Measurements from ENCODE around the gene OXCT1. TPM values are rescaled to one million over a fixed set of nuclear protein-coding genes. Genes with fewer than 3 reads are reported as not detected.

OXCT1 gene
- polyA plus RNA-seq, 2 of the 4 experiments (the other 2 are of a cell fraction), result 2.6 to 3.0 TPM

DNA sequence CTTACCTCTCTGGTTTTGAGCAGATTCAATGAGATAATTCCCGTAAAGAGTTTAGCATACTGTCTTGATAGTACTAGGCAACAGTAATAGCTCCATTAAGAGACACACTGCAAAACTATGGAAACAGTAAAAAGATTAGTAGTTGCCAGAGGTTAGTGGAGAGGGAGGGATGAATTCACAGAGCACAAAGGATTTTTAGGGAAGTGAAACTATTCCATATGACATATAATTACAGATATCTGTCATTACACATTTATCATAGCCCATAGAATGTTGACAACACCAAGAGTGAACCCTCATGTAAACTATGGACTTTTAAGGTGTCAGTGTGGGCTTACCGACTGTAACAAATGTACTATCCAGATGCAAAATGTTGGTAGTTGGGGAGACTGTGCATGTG, 183.5 kb downstream of the OXCT1 start:
- 0% methylated on average over 2 of the region's 2 CpGs for WGBS (ENCODE audit: missing lambda C conversion rate)
- FAIRE-seq (no peak), ATAC-seq (no peak)

GRCh38 chr5:41686191-41686590, 184.0 kb downstream of the OXCT1 start:
- Histone ChIP-seq H3K4me1 (no peaks in the 10 kb centered on the region), H3K27ac (no peak overlapping the region), H3K4me2 (no peak overlapping the region), H3K4me3 (no peak overlapping the region), H3K9me3 (no peaks in the 10 kb centered on the region)
- no peak for DNase-seq (ENCODE audit: low read depth in 1 of 2, low spot score in 1 of 2)
- no peak for FAIRE-seq
- TF ChIP-seq MAFK (IDR thresholded peaks at IDR 0.05; ENCODE audit: partially characterized antibody) (peak; percentile 15), FOSL2 (IDR thresholded peaks at IDR 0.05) (no peak), FOSL2 (CRISPR knock-in tag; IDR thresholded peaks at IDR 0.05) (no peak), SMC3 (IDR thresholded peaks at IDR 0.05) (no peak)
- TF ChIP-seq, protein P1, sequence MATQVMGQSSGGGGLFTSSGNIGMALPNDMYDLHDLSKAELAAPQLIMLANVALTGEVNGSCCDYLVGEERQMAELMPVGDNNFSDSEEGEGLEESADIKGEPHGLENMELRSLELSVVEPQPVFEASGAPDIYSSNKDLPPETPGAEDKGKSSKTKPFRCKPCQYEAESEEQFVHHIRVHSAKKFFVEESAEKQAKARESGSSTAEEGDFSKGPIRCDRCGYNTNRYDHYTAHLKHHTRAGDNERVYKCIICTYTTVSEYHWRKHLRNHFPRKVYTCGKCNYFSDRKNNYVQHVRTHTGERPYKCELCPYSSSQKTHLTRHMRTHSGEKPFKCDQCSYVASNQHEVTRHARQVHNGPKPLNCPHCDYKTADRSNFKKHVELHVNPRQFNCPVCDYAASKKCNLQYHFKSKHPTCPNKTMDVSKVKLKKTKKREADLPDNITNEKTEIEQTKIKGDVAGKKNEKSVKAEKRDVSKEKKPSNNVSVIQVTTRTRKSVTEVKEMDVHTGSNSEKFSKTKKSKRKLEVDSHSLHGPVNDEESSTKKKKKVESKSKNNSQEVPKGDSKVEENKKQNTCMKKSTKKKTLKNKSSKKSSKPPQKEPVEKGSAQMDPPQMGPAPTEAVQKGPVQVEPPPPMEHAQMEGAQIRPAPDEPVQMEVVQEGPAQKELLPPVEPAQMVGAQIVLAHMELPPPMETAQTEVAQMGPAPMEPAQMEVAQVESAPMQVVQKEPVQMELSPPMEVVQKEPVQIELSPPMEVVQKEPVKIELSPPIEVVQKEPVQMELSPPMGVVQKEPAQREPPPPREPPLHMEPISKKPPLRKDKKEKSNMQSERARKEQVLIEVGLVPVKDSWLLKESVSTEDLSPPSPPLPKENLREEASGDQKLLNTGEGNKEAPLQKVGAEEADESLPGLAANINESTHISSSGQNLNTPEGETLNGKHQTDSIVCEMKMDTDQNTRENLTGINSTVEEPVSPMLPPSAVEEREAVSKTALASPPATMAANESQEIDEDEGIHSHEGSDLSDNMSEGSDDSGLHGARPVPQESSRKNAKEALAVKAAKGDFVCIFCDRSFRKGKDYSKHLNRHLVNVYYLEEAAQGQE (IDR thresholded peaks at IDR 0.05), result no peak
- ChIA-PET CTCF (no interaction called here), POLR2A (no interaction called here)
- no peak for ATAC-seq

More for the DNA sequence above, 183.5 kb downstream of the OXCT1 start:
- DNase-seq (ENCODE audit: low read depth in 1 of 2, low spot score in 1 of 2), result no peak
- no peak for TF ChIP-seq NFE2L2 (conservative IDR thresholded peaks at IDR 0.05; ENCODE audit: low read length)
- TF ChIP-seq MYC (IDR thresholded peaks at IDR 0.05; ENCODE audit: borderline replicate concordance, low read length), result no peak
- no peak for TF ChIP-seq FOSB (CRISPR knock-in tag; IDR thresholded peaks at IDR 0.05)
- no peak for TF ChIP-seq TFCP2L1 (CRISPR knock-in tag; IDR thresholded peaks at IDR 0.05)
- Histone ChIP-seq H3K4me1 (no peaks in the 10 kb centered on the region), H3K27ac (no peak overlapping the region), H3K4me3 (no peak overlapping the region), H3K4me2 (no peak overlapping the region), H3K9me3 (no peaks in the 10 kb centered on the region)
- ChIA-PET CTCF (no interaction called here), POLR2A (no interaction called here)

DNA sequence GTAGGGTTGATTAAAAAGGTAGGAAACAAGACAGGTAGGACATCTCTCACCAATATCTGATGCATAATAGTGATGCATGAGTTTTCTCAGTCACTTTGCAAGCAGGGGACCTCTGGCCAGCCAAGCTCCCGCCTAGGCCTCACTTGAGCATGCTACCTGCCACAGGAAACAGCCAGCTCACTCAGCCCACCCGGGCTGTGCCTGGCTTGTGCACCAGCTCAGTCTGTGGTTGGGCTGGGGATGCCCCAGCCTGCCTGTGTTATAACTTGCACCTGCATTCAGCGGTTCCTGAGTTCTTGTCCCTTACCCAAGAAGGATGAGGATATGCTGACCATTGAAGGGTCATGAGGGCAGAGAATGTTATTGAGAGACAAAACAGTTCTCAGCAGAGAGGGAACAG, 187.0 kb downstream of the OXCT1 start:
- no peak for FAIRE-seq
- Histone ChIP-seq H3K4me3 (no peak overlapping the region), H3K4me2 (no peak overlapping the region), H3K27ac (no peak overlapping the region), H3K9me3 (peaks cover 7% of the 10 kb centered on the region; the same call in 1 of the 3 replicates), H3K4me1 (no peaks in the 10 kb centered on the region)
- DNase-seq (ENCODE audit: low read depth in 1 of 2, low spot score in 1 of 2), result no peak
- TF ChIP-seq KDM5A (IDR thresholded peaks at IDR 0.05) (no peak), EHMT2 (IDR thresholded peaks at IDR 0.05; ENCODE audit: low read depth) (no peak), TP53 (CRISPR knock-in tag; IDR thresholded peaks at IDR 0.05) (no peak), SREBF2 (IDR thresholded peaks at IDR 0.05) (no peak), CBX8 (IDR thresholded peaks at IDR 0.05) (no peak), MAFK (IDR thresholded peaks at IDR 0.05; ENCODE audit: partially characterized antibody) (no peak), EHF (CRISPR knock-in tag; IDR thresholded peaks at IDR 0.05) (no peak), ZC3H11A (IDR thresholded peaks at IDR 0.05) (no peak), RARB (CRISPR knock-in tag; IDR thresholded peaks at IDR 0.05) (no peak), RCOR1 (IDR thresholded peaks at IDR 0.05; ENCODE audit: low read depth, low read length) (no peak), CHD2 (IDR thresholded peaks at IDR 0.05; ENCODE audit: low read length, partially characterized antibody) (no peak), RNF2 (IDR thresholded peaks at IDR 0.05; ENCODE audit: borderline replicate concordance, low read depth) (no peak)
- TF ChIP-seq, protein P1 (IDR thresholded peaks at IDR 0.05), result no peak
- TF ChIP-seq, protein P2, sequence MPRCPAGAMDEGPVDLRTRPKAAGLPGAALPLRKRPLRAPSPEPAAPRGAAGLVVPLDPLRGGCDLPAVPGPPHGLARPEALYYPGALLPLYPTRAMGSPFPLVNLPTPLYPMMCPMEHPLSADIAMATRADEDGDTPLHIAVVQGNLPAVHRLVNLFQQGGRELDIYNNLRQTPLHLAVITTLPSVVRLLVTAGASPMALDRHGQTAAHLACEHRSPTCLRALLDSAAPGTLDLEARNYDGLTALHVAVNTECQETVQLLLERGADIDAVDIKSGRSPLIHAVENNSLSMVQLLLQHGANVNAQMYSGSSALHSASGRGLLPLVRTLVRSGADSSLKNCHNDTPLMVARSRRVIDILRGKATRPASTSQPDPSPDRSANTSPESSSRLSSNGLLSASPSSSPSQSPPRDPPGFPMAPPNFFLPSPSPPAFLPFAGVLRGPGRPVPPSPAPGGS (IDR thresholded peaks at IDR 0.05), result no peak
- CTCF ChIA-PET, result no interaction called here
- 0% methylated on average over 3 of the region's 3 CpGs for WGBS (ENCODE audit: missing lambda C conversion rate)
- ATAC-seq, result no peak
- POLR2A ChIA-PET, result no interaction called here
